Peyer's patch (tissue), 4 donors: ENCODE data around the gene IFNK. TPM values are rescaled to one million over a fixed set of nuclear protein-coding genes. Genes with fewer than 3 reads are reported as not detected.
A peak's percentile ranks its signal among the peaks of the same experiment; 100 is the strongest.

Source experiments
- DNase-seq, 3 donors: peaks; one replicate each; pipeline ENCODE4 v3.0.0-alpha.2; 2017 to 2019
- H3K27ac ChIP-seq, 4 donors: fragments of 200-600 bp; sonication (generic); one replicate each; pipeline ENCODE4 v1.5.1; 2016 to 2019
- H3K27me3 ChIP-seq, 2 donors: fragments of 200-600 bp; sonication (generic); one replicate each; pipeline ENCODE4 v1.5.1; 2019
- H3K36me3 ChIP-seq, 3 donors: fragments of 200-600 bp; sonication (generic); one replicate each; pipeline ENCODE4 v1.5.1; 2016 to 2019
- H3K4me1 ChIP-seq, 4 donors: fragments of 200-600 bp; sonication (generic); one replicate each; pipeline ENCODE4 v1.5.1; 2016 to 2019
- H3K4me3 ChIP-seq, 4 donors: fragments of 200-600 bp; sonication (generic); 1 replicate in 3 of 4; 2 replicates in 1 of 4; pipeline ENCODE4 v1.5.1; 2016 to 2019; ENCODE audit warnings: mild to moderate bottlenecking in 1 of 4
- H3K9me3 ChIP-seq, 4 donors: fragments of 200-600 bp; sonication (generic); one replicate each; pipeline ENCODE4 v1.5.1; 2016 to 2019; ENCODE audit warnings: mild to moderate bottlenecking in 1 of 4
- POLR2A ChIP-seq, 2 donors: fragments of 450-650 bp; IDR thresholded peaks; one replicate each; pipeline ENCODE4 v1.5.1; 2017; ENCODE audit warnings: antibody characterized with exemption in 2 of 2, mild to moderate bottlenecking in 2 of 2, moderate library complexity in 2 of 2
- total RNA-seq, 4 donors: library from RNA; depleted of rRNA; stranded (reverse); fragments of >200 nt; gene quantifications; one replicate each; pipeline ENCODE4 v1.1.0, GENCODE V29; 2016
- TF ChIP-seq, protein P1 (sequence below), 6 experiments: fragments of 450-650 bp in 4 of 6; fragments of 200-600 bp in 2 of 6; sonication (generic) in 1 of 6; IDR thresholded peaks; one replicate each; pipeline ENCODE4 v1.5.1; 2017 to 2019; ENCODE audit warnings: antibody characterized with exemption in 6 of 6, mild to moderate bottlenecking in 3 of 6, moderate library complexity in 1 of 6

Gene IFNK
- total RNA-seq, 4 donors from 2014 or later: not detected

DNA sequence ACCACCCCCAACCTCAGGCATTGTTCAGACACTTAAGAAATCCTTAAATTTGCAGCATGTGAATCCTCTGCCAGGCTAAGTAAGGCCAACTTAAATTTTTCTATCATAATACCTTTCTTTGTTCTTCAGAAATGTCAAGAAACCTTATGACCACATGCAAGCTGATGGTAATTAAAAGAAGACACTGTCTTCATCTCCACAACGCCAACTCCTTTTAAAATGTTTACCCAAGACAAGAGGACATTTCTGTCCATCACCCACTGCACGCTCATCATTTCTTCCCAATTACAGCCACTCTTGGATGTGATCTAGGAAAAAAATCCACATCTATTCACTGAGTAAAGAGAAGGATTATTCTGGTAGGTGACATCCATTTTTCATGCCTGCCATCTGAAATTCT, 6.1 kb upstream of the IFNK start:
- TF ChIP-seq, protein P1, sequence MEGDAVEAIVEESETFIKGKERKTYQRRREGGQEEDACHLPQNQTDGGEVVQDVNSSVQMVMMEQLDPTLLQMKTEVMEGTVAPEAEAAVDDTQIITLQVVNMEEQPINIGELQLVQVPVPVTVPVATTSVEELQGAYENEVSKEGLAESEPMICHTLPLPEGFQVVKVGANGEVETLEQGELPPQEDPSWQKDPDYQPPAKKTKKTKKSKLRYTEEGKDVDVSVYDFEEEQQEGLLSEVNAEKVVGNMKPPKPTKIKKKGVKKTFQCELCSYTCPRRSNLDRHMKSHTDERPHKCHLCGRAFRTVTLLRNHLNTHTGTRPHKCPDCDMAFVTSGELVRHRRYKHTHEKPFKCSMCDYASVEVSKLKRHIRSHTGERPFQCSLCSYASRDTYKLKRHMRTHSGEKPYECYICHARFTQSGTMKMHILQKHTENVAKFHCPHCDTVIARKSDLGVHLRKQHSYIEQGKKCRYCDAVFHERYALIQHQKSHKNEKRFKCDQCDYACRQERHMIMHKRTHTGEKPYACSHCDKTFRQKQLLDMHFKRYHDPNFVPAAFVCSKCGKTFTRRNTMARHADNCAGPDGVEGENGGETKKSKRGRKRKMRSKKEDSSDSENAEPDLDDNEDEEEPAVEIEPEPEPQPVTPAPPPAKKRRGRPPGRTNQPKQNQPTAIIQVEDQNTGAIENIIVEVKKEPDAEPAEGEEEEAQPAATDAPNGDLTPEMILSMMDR (IDR thresholded peaks at IDR 0.05): no peak
- no peak for TF ChIP-seq POLR2A (IDR thresholded peaks at IDR 0.05)
- H3K4me3 ChIP-seq: no peak overlapping the region
- H3K27ac ChIP-seq: no peak overlapping the region
- no peaks in the 10 kb centered on the region for H3K27me3 ChIP-seq
- no peaks in the 10 kb centered on the region for H3K9me3 ChIP-seq
- DNase-seq: no peak
- H3K36me3 ChIP-seq: no peaks in the 10 kb centered on the region
- H3K4me1 ChIP-seq: no peaks in the 10 kb centered on the region

- Histone ChIP-seq H3K9me3 (no peaks in the 10 kb centered on the region), H3K4me1 (no peaks in the 10 kb centered on the region), H3K27ac (no peak overlapping the region), H3K36me3 (no peaks in the 10 kb centered on the region), H3K4me3 (no peak overlapping the region), H3K27me3 (no peaks in the 10 kb centered on the region)
- TF ChIP-seq, protein P1 (IDR thresholded peaks at IDR 0.05): no peak
- no peak for TF ChIP-seq POLR2A (IDR thresholded peaks at IDR 0.05)
- DNase-seq: no peak
These were observed 5.3 kb upstream of the IFNK start for GRCh38 chr9:27518809-27519208.

DNA sequence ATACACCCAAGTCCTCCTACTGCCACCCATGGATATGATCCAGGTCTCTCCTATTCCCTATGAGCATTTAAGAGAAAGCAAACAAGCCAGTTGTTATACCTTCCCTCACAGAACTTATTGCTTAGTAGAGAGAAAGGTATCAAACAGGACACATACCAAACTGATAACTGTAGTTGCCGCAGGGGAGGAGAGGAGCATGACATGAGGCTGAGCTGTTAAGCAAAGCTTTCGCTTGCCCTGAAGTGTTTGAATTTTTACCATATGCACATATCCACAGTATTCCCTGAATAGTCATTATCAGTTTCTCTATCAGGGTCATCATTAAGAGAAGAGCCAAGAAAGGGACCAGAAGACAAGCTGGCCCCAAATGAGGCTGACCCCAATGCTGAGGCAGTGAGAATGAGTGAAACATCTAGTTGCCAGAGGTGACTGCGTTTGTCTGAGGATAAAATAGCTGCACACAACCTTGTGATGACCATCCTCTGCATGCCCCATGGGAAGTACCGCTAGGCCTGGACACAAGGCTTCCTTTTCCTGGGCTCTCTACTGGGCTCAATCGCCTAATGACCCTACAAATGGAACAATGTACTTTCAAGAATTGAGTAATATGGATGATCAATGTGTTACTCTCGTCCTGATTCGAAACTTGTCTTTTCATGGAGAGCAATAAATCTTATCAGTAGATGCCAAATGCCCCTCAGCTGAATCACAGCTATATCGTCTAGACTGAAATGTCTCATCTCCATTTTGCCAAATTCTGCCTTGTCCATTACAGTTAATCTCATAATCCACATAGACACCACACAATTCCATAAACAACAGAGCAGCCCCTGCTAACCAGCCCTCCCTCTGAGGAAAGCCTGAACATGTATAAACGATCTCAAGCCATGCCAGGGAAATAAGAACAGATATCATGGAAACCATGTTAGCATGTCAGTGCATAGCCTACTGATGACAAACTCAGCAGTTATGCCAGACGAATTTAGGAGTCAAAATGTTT, 4.3 kb upstream of the IFNK start:
- Histone ChIP-seq H3K27me3 (no peaks in the 10 kb centered on the region), H3K4me1 (no peaks in the 10 kb centered on the region), H3K9me3 (no peaks in the 10 kb centered on the region), H3K4me3 (no peak overlapping the region), H3K27ac (no peak overlapping the region), H3K36me3 (no peaks in the 10 kb centered on the region)
- DNase-seq: no peak
- TF ChIP-seq POLR2A (IDR thresholded peaks at IDR 0.05): no peak

- H3K36me3 ChIP-seq: no peaks in the 10 kb centered on the region
- DNase-seq: no peak
- no peak overlapping the region for H3K27ac ChIP-seq
- H3K4me1 ChIP-seq: no peaks in the 10 kb centered on the region
- H3K4me3 ChIP-seq: no peak overlapping the region
- no peak for TF ChIP-seq POLR2A (IDR thresholded peaks at IDR 0.05)
- TF ChIP-seq, protein P1 (IDR thresholded peaks at IDR 0.05): no peak
- H3K27me3 ChIP-seq: no peaks in the 10 kb centered on the region
- no peaks in the 10 kb centered on the region for H3K9me3 ChIP-seq
These were observed 3.1 kb upstream of the IFNK start for GRCh38 chr9:27520986-27521385.

- no peaks in the 10 kb centered on the region for H3K9me3 ChIP-seq
- no peaks in the 10 kb centered on the region for H3K36me3 ChIP-seq
- no peak for DNase-seq
- H3K4me3 ChIP-seq: no peak overlapping the region
- H3K27me3 ChIP-seq: no peaks in the 10 kb centered on the region
- no peak overlapping the region for H3K27ac ChIP-seq
- TF ChIP-seq, protein P1 (IDR thresholded peaks at IDR 0.05): no peak
- TF ChIP-seq POLR2A (IDR thresholded peaks at IDR 0.05): no peak
- H3K4me1 ChIP-seq: peaks cover 0 to 15% (median 3%) of the 10 kb centered on the region in 4 donors
These were observed 949 bp upstream of the IFNK start for GRCh38 chr9:27523141-27523540.

GRCh38 chr9:27527702-27528075, 3.6 kb downstream of the IFNK start:
- Histone ChIP-seq H3K27me3 (no peaks in the 10 kb centered on the region), H3K4me1 (peaks cover 0 to 20% (median 5%) of the 10 kb centered on the region in 4 donors), H3K36me3 (no peaks in the 10 kb centered on the region), H3K4me3 (peak overlapping the region; percentile 65 to 98 (median 80)), H3K9me3 (no peaks in the 10 kb centered on the region), H3K27ac (peak overlapping the region; percentile 81 to 94 (median 92))
- TF ChIP-seq, protein P1 (IDR thresholded peaks at IDR 0.05): no peak
- no peak for TF ChIP-seq POLR2A (IDR thresholded peaks at IDR 0.05)
- peak in 1 of 3 donors; percentile 22 for DNase-seq
